Caco-2 (cell line): Measurements from ENCODE around the gene MYO7A. TPM values are rescaled to one million over a fixed set of nuclear protein-coding genes. Genes with fewer than 3 reads are reported as not detected.

ENCODE experiments used
- BruUV-seq: library from RNA; stranded (reverse); fragments of 400-500 nt; replicated peaks from 2 replicates; lab custom pipeline; 2021; lab: Mats Ljungman, UMichigan
- CTCF ChIA-PET: fragments of 300-600 bp; sonication (Branson Sonifier 250); formaldehyde crosslinking; loops from one replicate; lab custom pipeline; 2022; ENCODE audit warnings: antibody characterized with exemption; lab: Charles Lee
- POLR2A ChIA-PET: fragments of 300-600 bp; sonication (Branson Sonifier 250); formaldehyde crosslinking; loops from one replicate; lab custom pipeline; 2022; ENCODE audit warnings: antibody characterized with exemption; lab: Charles Lee
- DNase-seq, 2 experiments: peaks; one replicate each; pipeline versions ENCODE4 v3.0.0 to v3.0.0-alpha.2; 2020 to 2022
- H3K27me3 ChIP-seq: replicated peaks from 2 replicates; pipeline ENCODE4 v1.6.0; 2011; ENCODE audit warnings: low read length; ENCODE audit not compliant: control insufficient read depth, insufficient read depth
- H3K36me3 ChIP-seq: 2 replicates; pipeline ENCODE4 v1.5.1; 2011; ENCODE audit warnings: low read length; ENCODE audit not compliant: control insufficient read depth, insufficient read depth
- H3K4me1 ChIP-seq: fragments of 250-450 bp; sonication (Bioruptor Pico); 2 replicates; pipeline ENCODE4 v1.5.1; 2020; ENCODE audit warnings: mild to moderate bottlenecking
- H3K4me3 ChIP-seq: 2 replicates; pipeline ENCODE4 v1.5.1; 2011; ENCODE audit warnings: low read depth, mild to moderate bottlenecking, control low read depth, low read length
- H3K9me3 ChIP-seq: fragments of 250-450 bp; sonication (Bioruptor Pico); 2 replicates; pipeline ENCODE4 v1.5.1; 2020; ENCODE audit warnings: mild to moderate bottlenecking, moderate library complexity
- H3K27ac Mint-ChIP-seq: one replicate; pipeline ENCODE4 v1.8.0; 2022; ENCODE audit warnings: mixed read lengths; ENCODE audit not compliant: unreplicated experiment
- H3K27me3 Mint-ChIP-seq: one replicate; pipeline ENCODE4 v1.8.0; 2022; ENCODE audit warnings: mixed read lengths; ENCODE audit not compliant: insufficient read depth, unreplicated experiment
- H3K36me3 Mint-ChIP-seq: one replicate; pipeline ENCODE4 v1.8.0; 2022; ENCODE audit warnings: mild to moderate bottlenecking, mixed read lengths; ENCODE audit not compliant: insufficient read depth, unreplicated experiment
- H3K4me1 Mint-ChIP-seq: one replicate; pipeline ENCODE4 v1.8.0; 2022; ENCODE audit warnings: low read depth, mixed read lengths; ENCODE audit not compliant: unreplicated experiment
- H3K4me3 Mint-ChIP-seq: one replicate; pipeline ENCODE4 v1.8.0; 2022; ENCODE audit warnings: mild to moderate bottlenecking, moderate library complexity, mixed read lengths; ENCODE audit not compliant: unreplicated experiment
- H3K9me3 Mint-ChIP-seq: one replicate; pipeline ENCODE4 v1.8.0; 2022; ENCODE audit warnings: mixed read lengths; ENCODE audit not compliant: unreplicated experiment
- CTCF ChIP-seq, 2 experiments: fragments of 200-600 bp in 1 of 2; IDR thresholded peaks; 1 replicate in 1 of 2; 2 replicates in 1 of 2; pipeline versions ENCODE4 v1.5.1 to v1.8.0; 2011 to 2022; ENCODE audit warnings: antibody characterized with exemption in 1 of 2, control low read depth in 1 of 2, inconsistent platforms in 1 of 2, low read depth in 1 of 2, low read length in 1 of 2, mild to moderate bottlenecking in 1 of 2, moderate library complexity in 1 of 2; ENCODE audit not compliant: insufficient read depth in 1 of 2, severe bottlenecking in 1 of 2, unreplicated experiment in 1 of 2
- intact Hi-C: fragments of 100-400 bp; cut with micrococcal nuclease; formaldehyde crosslinking; loops from one replicate; pipeline ENCODE4 v1.10.0; 2022; ENCODE audit not compliant: unreplicated experiment
- total RNA-seq: library from RNA; stranded (reverse); gene quantifications from 2 replicates; pipeline ENCODE4 v1.2.3, GENCODE V29; 2022

The MYO7A gene
- total RNA-seq, 1 experiment from 2014 or later, result 8.9 TPM

GRCh38 chr11:77252555-77253270 lies 124.7 kb downstream of the MYO7A start:
- CTCF ChIA-PET, result no interaction called here
- no peaks in the 10 kb centered on the region for H3K36me3 Mint-ChIP-seq
- no peak overlapping the region for H3K27ac Mint-ChIP-seq
- Histone ChIP-seq H3K4me1 (no peaks in the 10 kb centered on the region), H3K4me3 (no peak overlapping the region), H3K36me3 (no peaks in the 10 kb centered on the region), H3K9me3 (no peaks in the 10 kb centered on the region), H3K27me3 (no peaks in the 10 kb centered on the region)
- peaks cover 2% of the 10 kb centered on the region for H3K27me3 Mint-ChIP-seq
- intact Hi-C loops, result no loop called here
- H3K4me1 Mint-ChIP-seq, result no peaks in the 10 kb centered on the region
- POLR2A ChIA-PET, result no interaction called here
- BruUV-seq, result no TSS peak
- H3K9me3 Mint-ChIP-seq, result no peaks in the 10 kb centered on the region
- TF ChIP-seq CTCF (IDR thresholded peaks at IDR 0.05; ENCODE audit: insufficient read depth in 1 of 2, low read depth in 1 of 2, low read length in 1 of 2, severe bottlenecking in 1 of 2, unreplicated experiment in 1 of 2), result no peak
- DNase-seq, result no peak
- H3K4me3 Mint-ChIP-seq, result no peak overlapping the region

GRCh38 chr11:77253690-77254089 lies 125.6 kb downstream of the MYO7A start:
- H3K4me1 ChIP-seq, result no peaks in the 10 kb centered on the region

GRCh38 chr11:77259641-77260040 lies 131.6 kb downstream of the MYO7A start:
- DNase-seq, result no peak
- Histone ChIP-seq H3K27me3 (no peaks in the 10 kb centered on the region), H3K36me3 (no peaks in the 10 kb centered on the region), H3K4me1 (no peaks in the 10 kb centered on the region), H3K9me3 (no peaks in the 10 kb centered on the region), H3K4me3 (no peak overlapping the region)
- intact Hi-C loops, result no loop called here
- Mint-ChIP-seq H3K36me3 (no peaks in the 10 kb centered on the region), H3K27ac (no peak overlapping the region), H3K4me3 (no peak overlapping the region), H3K27me3 (peaks cover 13% of the 10 kb centered on the region), H3K4me1 (no peaks in the 10 kb centered on the region), H3K9me3 (no peaks in the 10 kb centered on the region)
- no peak for TF ChIP-seq CTCF (IDR thresholded peaks at IDR 0.05; ENCODE audit: insufficient read depth in 1 of 2, low read depth in 1 of 2, low read length in 1 of 2, severe bottlenecking in 1 of 2, unreplicated experiment in 1 of 2)
- POLR2A ChIA-PET, result no interaction called here
- no TSS peak for BruUV-seq
- CTCF ChIA-PET, result interaction anchor here (0.7 kb wide), 1 partner anchor 482 kb away, joined by 8 read pairs; no protein-coding TSS in a partner anchor

More at GRCh38 chr11:77253690-77254089, 125.6 kb downstream of the MYO7A start:
- Mint-ChIP-seq H3K9me3 (no peaks in the 10 kb centered on the region), H3K4me1 (no peaks in the 10 kb centered on the region), H3K27me3 (peaks cover 3% of the 10 kb centered on the region), H3K36me3 (no peaks in the 10 kb centered on the region), H3K27ac (no peak overlapping the region), H3K4me3 (no peak overlapping the region)
- no TSS peak for BruUV-seq
- DNase-seq, result no peak
- CTCF ChIA-PET, result interaction anchor here (0.6 kb wide), 1 partner anchor 15 kb away, joined by 3 read pairs; no protein-coding TSS in a partner anchor
- POLR2A ChIA-PET, result no interaction called here
- H3K27me3 ChIP-seq, result no peaks in the 10 kb centered on the region
- H3K4me3 ChIP-seq, result no peak overlapping the region
- H3K9me3 ChIP-seq, result no peaks in the 10 kb centered on the region
- intact Hi-C loops, result no loop called here
- TF ChIP-seq CTCF (IDR thresholded peaks at IDR 0.05; ENCODE audit: insufficient read depth in 1 of 2, low read depth in 1 of 2, low read length in 1 of 2, severe bottlenecking in 1 of 2, unreplicated experiment in 1 of 2), result no peak
- no peaks in the 10 kb centered on the region for H3K36me3 ChIP-seq
